GM12878 (cell line): ENCODE data around the gene PHF10. TPM values are rescaled to one million over a fixed set of nuclear protein-coding genes. Genes with fewer than 3 reads are reported as not detected.

ENCODE experiments used
- ATAC-seq: fragments of 200-7000 bp; cut with Tn5 transposase; 3 replicates; pipeline ENCODE4 v1.9.1; 2020; ENCODE audit warnings: mild to moderate bottlenecking, moderate library complexity
- BruUV-seq: library from RNA; stranded (reverse); fragments of 400-500 nt; replicated peaks from 2 replicates; lab custom pipeline; 2021; lab: Mats Ljungman, UMichigan
- CTCF ChIA-PET: fragments of 300-600 bp; sonication (Branson Sonifier 250); formaldehyde crosslinking; extraction: SDS; loops from one replicate; lab custom pipeline; 2021; ENCODE audit warnings: inconsistent platforms; lab: Yijun Ruan, JAX
- POLR2A ChIA-PET: fragments of 350-600 bp; formaldehyde crosslinking; extraction: SDS; loops from one replicate; lab custom pipeline; 2021; ENCODE audit warnings: inconsistent platforms; lab: Charles Lee
- RAD21 ChIA-PET: fragments of 300-600 bp; sonication (Branson Sonifier 250); formaldehyde crosslinking; loops from one replicate; lab custom pipeline; 2023; ENCODE audit warnings: antibody characterized with exemption; ENCODE audit not compliant: unreplicated experiment; lab: Charles Lee
- SMC1A ChIA-PET: fragments of 300-600 bp; sonication (Branson Sonifier 250); formaldehyde crosslinking; loops from one replicate; lab custom pipeline; 2023; ENCODE audit not compliant: unreplicated experiment, uncharacterized antibody; lab: Charles Lee
- DNase-seq: peaks from one replicate; pipeline ENCODE4 v3.0.0-alpha.2; 2011; ENCODE audit warnings: low read depth, low spot score
- FAIRE-seq: peaks from 3 replicates; lab custom pipeline; 2011; peaks lifted over from hg19 to GRCh38; lab: Jason Lieb, UNC
- H2AFZ ChIP-seq: 2 replicates; pipeline ENCODE4 v1.6.0; 2011; ENCODE audit warnings: low read depth, low read length, control low read depth; ENCODE audit not compliant: control insufficient read depth
- H3K27ac ChIP-seq: 2 replicates; pipeline ENCODE4 v1.5.1; 2011; ENCODE audit warnings: control low read depth; ENCODE audit not compliant: control insufficient read depth, insufficient read depth
- H3K27me3 ChIP-seq, 2 experiments: replicated peaks in 1 of 2; 2 replicates each; pipeline versions ENCODE4 v1.6.0 to v1.6.1; 2011; ENCODE audit warnings: low read length in 1 of 2; ENCODE audit not compliant: control insufficient read depth in 2 of 2, insufficient read depth in 2 of 2
- H3K36me3 ChIP-seq, 2 experiments: 2 replicates each; pipeline ENCODE4 v1.5.1; 2011; ENCODE audit warnings: low read length in 1 of 2; ENCODE audit not compliant: control insufficient read depth in 2 of 2, insufficient read depth in 2 of 2
- H3K4me1 ChIP-seq: 2 replicates; pipeline ENCODE4 v1.6.1; 2011; ENCODE audit warnings: mild to moderate bottlenecking, low read length, moderate library complexity, mixed read lengths; ENCODE audit not compliant: control insufficient read depth, insufficient read depth
- H3K4me2 ChIP-seq: 2 replicates; pipeline ENCODE4 v1.6.0; 2011; ENCODE audit warnings: control low read depth; ENCODE audit not compliant: control insufficient read depth, insufficient read depth
- H3K4me3 ChIP-seq: fragments of 200-600 bp; sonication (generic); 2 replicates; pipeline ENCODE4 v1.5.1; 2016
- H3K79me2 ChIP-seq: 2 replicates; pipeline ENCODE4 v1.6.0; 2011; ENCODE audit warnings: low read length; ENCODE audit not compliant: control insufficient read depth, insufficient read depth
- H3K9ac ChIP-seq: 2 replicates; pipeline ENCODE4 v1.8.0; 2011; ENCODE audit warnings: low read length, control low read depth, mixed read lengths; ENCODE audit not compliant: control insufficient read depth, insufficient read depth
- H3K9me3 ChIP-seq: replicated peaks from 3 replicates; pipeline ENCODE4 v1.5.1; 2011; ENCODE audit warnings: mild to moderate bottlenecking, low read length; ENCODE audit not compliant: control insufficient read depth, insufficient read depth
- H4K20me1 ChIP-seq: 2 replicates; pipeline ENCODE4 v1.6.0; 2011; ENCODE audit not compliant: control insufficient read depth, insufficient read depth
- BRCA1 ChIP-seq: IDR thresholded peaks from 2 replicates; pipeline ENCODE4 v1.6.1; 2011; ENCODE audit warnings: low read depth, low read length, improper control_type of control experiment
- HSF1 ChIP-seq: fragments of 150-350 bp; IDR thresholded peaks from 2 replicates; pipeline ENCODE4 v1.6.1; 2014; ENCODE audit warnings: mild to moderate bottlenecking, low read depth, low read length
- KDM1A ChIP-seq: fragments of 200-600 bp; sonication (generic); IDR thresholded peaks from 2 replicates; pipeline ENCODE4 v1.6.1; 2016; ENCODE audit warnings: borderline replicate concordance
- MEF2B ChIP-seq: fragments of 450-650 bp; IDR thresholded peaks from 2 replicates; pipeline ENCODE4 v1.6.1; 2018; ENCODE audit warnings: mild to moderate bottlenecking, moderate library complexity; ENCODE audit not compliant: partially characterized antibody, poor library complexity, severe bottlenecking
- NR2C2 ChIP-seq: IDR thresholded peaks from 2 replicates; pipeline ENCODE4 v1.6.1; 2011; ENCODE audit warnings: borderline replicate concordance, low read depth; ENCODE audit not compliant: control insufficient read depth, insufficient read length
- POLR2A ChIP-seq: IDR thresholded peaks from 2 replicates; pipeline ENCODE4 v1.6.1; 2011; ENCODE audit warnings: low read depth, mild to moderate bottlenecking, low read length
- SKIL ChIP-seq: fragments of 450-650 bp; IDR thresholded peaks from 2 replicates; pipeline ENCODE4 v1.6.1; 2017; ENCODE audit warnings: mild to moderate bottlenecking, low read depth, inconsistent platforms; ENCODE audit not compliant: poor library complexity, severe bottlenecking
- WGBS: methylation state at CpG from one replicate; pipeline ENCODE4 v1.1.6; 2016; ENCODE audit warnings: low lambda C conversion rate; ENCODE audit not compliant: insufficient replicate concordance, insufficient coverage; ENCODE audit errors: missing lambda C conversion rate; 5-methylcytosine and 5-hydroxymethylcytosine counted together
- in situ Hi-C: fragments of 300-500 bp; cut with MboI; formaldehyde crosslinking; loops from 9 replicates; pipeline ENCODE4 v1.14.3; 2018; ENCODE audit warnings: mixed read lengths
- intact Hi-C: fragments of 100-400 bp; cut with micrococcal nuclease; formaldehyde crosslinking; loops from one replicate; pipeline ENCODE4 v1.14.2; 2022; ENCODE audit not compliant: unreplicated experiment
- polyA plus RNA-seq, 11 experiments: library from polyadenylated mRNA; depleted of rRNA in 4 of 11; unstranded in 6 of 11; stranded (reverse) in 5 of 11; fragments of >200 nt; fragmentation: Nextera tagmentation in 4 of 11; fragmentation: Illumina TruSeq in 1 of 11; extraction: Ambion mirVana in 4 of 11; extraction: Trizol in 1 of 11; gene quantifications; 1 replicate in 1 of 11; 2 replicates in 10 of 11; pipeline versions ENCODE4 v1.2.1 to v1.2.3, GENCODE V29; 2011 to 2016; ENCODE audit warnings: inconsistent platforms in 2 of 11, missing spikeins in 2 of 11, low read depth in 1 of 11
- total RNA-seq, 4 experiments: library from RNA; depleted of rRNA in 3 of 4; stranded (reverse); fragments of >200 nt in 3 of 4; fragmentation: Illumina TruSeq in 1 of 4; extraction: Trizol in 1 of 4; gene quantifications; 2 replicates each; pipeline versions ENCODE4 v1.2.1 to v1.2.3, GENCODE V29; 2013 to 2021

The PHF10 gene
- total and polyA plus RNA-seq, 10 of the 15 experiments (the other 5 are each of a cell fraction or from before 2014, with no cell fraction given) = 3.8 to 35.6 (median 15.8) TPM

GRCh38 chr6:169738204-169738975, 14.1 kb upstream of the PHF10 start:
- no peak for FAIRE-seq
- no peaks in the 10 kb centered on the region for H3K9me3 ChIP-seq
- no peak overlapping the region for H3K9ac ChIP-seq
- H3K27ac ChIP-seq = no peak overlapping the region
- 73% methylated on average over 9 of the region's 9 CpGs for WGBS
- H3K4me2 ChIP-seq = no peak overlapping the region
- no peak overlapping the region for H2AFZ ChIP-seq
- RAD21 ChIA-PET = no interaction called here
- no peak overlapping the region for H3K4me3 ChIP-seq
- H3K4me1 ChIP-seq = no peaks in the 10 kb centered on the region
- H3K36me3 ChIP-seq = no peaks in the 10 kb centered on the region
- H3K79me2 ChIP-seq = no peaks in the 10 kb centered on the region
- no peak for ATAC-seq
- H4K20me1 ChIP-seq = no peaks in the 10 kb centered on the region
- CTCF ChIA-PET = no interaction called here
- no peak for TF ChIP-seq NR2C2
- no peak for TF ChIP-seq MEF2B
- TF ChIP-seq POLR2A = no peak
- no peak for TF ChIP-seq KDM1A
- no peak for TF ChIP-seq BRCA1
- no peak for TF ChIP-seq HSF1
- no peak for TF ChIP-seq SKIL
- SMC1A ChIA-PET = no interaction called here
- in situ Hi-C loops (no loop called here), intact Hi-C loops (no loop called here)
- POLR2A ChIA-PET = no interaction called here
- H3K27me3 ChIP-seq = no peaks in the 10 kb centered on the region
- no TSS peak for BruUV-seq
- DNase-seq = no peak
